ENCODE data around the gene WDR37. TPM values are rescaled to one million over a fixed set of nuclear protein-coding genes. Genes with fewer than 3 reads are reported as not detected.

WDR37 gene
- total and polyA plus RNA-seq, 9 of the 15 experiments (the other 6 are each of a cell fraction or from before 2014, with no cell fraction given): 2.3 to 11.6 (median 6.7) TPM

DNA sequence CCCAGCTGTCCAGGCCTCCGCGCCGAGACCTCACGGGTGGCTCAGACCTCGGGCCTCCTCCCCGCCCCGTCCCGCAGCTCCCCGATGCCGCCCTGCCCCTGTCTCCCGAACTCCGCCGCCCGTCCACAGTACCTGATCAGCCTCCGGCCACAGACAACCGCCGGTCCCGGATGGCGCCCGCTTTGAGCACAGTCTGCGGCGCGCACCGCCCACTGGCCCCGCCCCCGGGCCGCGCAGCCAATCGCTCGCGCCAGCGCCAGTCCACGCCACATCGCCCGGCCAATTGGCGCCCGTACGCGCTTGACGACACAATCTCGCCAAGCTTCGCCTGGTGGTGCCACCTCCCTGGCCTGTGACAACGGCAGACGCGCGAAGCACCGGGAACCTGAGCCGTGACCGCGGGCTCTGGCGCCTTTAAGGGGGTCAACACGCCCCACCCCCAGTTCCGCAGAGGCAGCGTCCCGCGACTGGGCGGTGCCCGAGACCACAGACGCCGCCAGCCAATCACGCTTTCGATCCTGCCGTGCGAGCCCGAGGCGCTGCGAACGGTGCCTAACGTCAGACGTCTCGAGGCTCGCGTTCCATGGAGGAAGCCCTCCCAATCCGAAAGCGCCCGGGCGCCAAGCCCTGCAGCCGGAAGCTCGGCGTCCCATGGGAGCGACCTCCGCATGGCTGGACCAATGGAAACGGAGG, 7.3 kb upstream of the WDR37 start, which contains the start of gene IDI1 (continued):
- TF ChIP-seq GABPB1 (CRISPR knock-in tag; IDR thresholded peaks at IDR 0.05) (peak; percentile 90), RNF2 (IDR thresholded peaks at IDR 0.05) (0 out of 2 replicates have a peak, but pooled peaks have one; percentile 68), SUPT5H (IDR thresholded peaks at IDR 0.05) (peak; percentile 94), POLR2A (conservative IDR thresholded peaks at IDR 0.05) (peak; percentile 93), ZFX (CRISPR knock-in tag; IDR thresholded peaks at IDR 0.05) (peak; percentile 52; the same call in 1 of the 2 replicates), SAFB2 (IDR thresholded peaks at IDR 0.05; ENCODE audit: borderline replicate concordance, low read depth, low read length, severe bottlenecking) (peak; percentile 36), NBN (IDR thresholded peaks at IDR 0.05; ENCODE audit: low read depth) (0 out of 2 replicates have a peak, but pooled peaks have one; percentile 62), ZNF57 (CRISPR knock-in tag; IDR thresholded peaks at IDR 0.05) (0 out of 2 replicates have a peak, but pooled peaks have one; percentile 17), ZNF282 (CRISPR knock-in tag; IDR thresholded peaks at IDR 0.05) (0 out of 2 replicates have a peak, but pooled peaks have one; percentile 51), PML (IDR thresholded peaks at IDR 0.05; ENCODE audit: low read length) (peak; percentile 61), RBBP5 (IDR thresholded peaks at IDR 0.05; ENCODE audit: borderline replicate concordance, insufficient read depth, low read length, poor library complexity, severe bottlenecking) (peak; percentile 31), NFE2 (IDR thresholded peaks at IDR 0.05; ENCODE audit: low read depth) (0 out of 2 replicates have a peak, but pooled peaks have one; percentile 1), GATAD2A (IDR thresholded peaks at IDR 0.05) (0 out of 2 replicates have a peak, but pooled peaks have one; percentile 43), DPF2 (IDR thresholded peaks at IDR 0.05) (no peak)
- TF ChIP-seq, protein P1, sequence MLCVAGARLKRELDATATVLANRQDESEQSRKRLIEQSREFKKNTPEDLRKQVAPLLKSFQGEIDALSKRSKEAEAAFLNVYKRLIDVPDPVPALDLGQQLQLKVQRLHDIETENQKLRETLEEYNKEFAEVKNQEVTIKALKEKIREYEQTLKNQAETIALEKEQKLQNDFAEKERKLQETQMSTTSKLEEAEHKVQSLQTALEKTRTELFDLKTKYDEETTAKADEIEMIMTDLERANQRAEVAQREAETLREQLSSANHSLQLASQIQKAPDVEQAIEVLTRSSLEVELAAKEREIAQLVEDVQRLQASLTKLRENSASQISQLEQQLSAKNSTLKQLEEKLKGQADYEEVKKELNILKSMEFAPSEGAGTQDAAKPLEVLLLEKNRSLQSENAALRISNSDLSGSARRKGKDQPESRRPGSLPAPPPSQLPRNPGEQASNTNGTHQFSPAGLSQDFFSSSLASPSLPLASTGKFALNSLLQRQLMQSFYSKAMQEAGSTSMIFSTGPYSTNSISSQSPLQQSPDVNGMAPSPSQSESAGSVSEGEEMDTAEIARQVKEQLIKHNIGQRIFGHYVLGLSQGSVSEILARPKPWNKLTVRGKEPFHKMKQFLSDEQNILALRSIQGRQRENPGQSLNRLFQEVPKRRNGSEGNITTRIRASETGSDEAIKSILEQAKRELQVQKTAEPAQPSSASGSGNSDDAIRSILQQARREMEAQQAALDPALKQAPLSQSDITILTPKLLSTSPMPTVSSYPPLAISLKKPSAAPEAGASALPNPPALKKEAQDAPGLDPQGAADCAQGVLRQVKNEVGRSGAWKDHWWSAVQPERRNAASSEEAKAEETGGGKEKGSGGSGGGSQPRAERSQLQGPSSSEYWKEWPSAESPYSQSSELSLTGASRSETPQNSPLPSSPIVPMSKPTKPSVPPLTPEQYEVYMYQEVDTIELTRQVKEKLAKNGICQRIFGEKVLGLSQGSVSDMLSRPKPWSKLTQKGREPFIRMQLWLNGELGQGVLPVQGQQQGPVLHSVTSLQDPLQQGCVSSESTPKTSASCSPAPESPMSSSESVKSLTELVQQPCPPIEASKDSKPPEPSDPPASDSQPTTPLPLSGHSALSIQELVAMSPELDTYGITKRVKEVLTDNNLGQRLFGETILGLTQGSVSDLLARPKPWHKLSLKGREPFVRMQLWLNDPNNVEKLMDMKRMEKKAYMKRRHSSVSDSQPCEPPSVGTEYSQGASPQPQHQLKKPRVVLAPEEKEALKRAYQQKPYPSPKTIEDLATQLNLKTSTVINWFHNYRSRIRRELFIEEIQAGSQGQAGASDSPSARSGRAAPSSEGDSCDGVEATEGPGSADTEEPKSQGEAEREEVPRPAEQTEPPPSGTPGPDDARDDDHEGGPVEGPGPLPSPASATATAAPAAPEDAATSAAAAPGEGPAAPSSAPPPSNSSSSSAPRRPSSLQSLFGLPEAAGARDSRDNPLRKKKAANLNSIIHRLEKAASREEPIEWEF (CRISPR knock-in tag; IDR thresholded peaks at IDR 0.05): no peak
- TF ChIP-seq, protein P2, sequence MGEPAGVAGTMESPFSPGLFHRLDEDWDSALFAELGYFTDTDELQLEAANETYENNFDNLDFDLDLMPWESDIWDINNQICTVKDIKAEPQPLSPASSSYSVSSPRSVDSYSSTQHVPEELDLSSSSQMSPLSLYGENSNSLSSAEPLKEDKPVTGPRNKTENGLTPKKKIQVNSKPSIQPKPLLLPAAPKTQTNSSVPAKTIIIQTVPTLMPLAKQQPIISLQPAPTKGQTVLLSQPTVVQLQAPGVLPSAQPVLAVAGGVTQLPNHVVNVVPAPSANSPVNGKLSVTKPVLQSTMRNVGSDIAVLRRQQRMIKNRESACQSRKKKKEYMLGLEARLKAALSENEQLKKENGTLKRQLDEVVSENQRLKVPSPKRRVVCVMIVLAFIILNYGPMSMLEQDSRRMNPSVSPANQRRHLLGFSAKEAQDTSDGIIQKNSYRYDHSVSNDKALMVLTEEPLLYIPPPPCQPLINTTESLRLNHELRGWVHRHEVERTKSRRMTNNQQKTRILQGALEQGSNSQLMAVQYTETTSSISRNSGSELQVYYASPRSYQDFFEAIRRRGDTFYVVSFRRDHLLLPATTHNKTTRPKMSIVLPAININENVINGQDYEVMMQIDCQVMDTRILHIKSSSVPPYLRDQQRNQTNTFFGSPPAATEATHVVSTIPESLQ (CRISPR knock-in tag; IDR thresholded peaks at IDR 0.05): peak; percentile 63; the same call in 1 of the 2 replicates
- TF ChIP-seq, protein P3, sequence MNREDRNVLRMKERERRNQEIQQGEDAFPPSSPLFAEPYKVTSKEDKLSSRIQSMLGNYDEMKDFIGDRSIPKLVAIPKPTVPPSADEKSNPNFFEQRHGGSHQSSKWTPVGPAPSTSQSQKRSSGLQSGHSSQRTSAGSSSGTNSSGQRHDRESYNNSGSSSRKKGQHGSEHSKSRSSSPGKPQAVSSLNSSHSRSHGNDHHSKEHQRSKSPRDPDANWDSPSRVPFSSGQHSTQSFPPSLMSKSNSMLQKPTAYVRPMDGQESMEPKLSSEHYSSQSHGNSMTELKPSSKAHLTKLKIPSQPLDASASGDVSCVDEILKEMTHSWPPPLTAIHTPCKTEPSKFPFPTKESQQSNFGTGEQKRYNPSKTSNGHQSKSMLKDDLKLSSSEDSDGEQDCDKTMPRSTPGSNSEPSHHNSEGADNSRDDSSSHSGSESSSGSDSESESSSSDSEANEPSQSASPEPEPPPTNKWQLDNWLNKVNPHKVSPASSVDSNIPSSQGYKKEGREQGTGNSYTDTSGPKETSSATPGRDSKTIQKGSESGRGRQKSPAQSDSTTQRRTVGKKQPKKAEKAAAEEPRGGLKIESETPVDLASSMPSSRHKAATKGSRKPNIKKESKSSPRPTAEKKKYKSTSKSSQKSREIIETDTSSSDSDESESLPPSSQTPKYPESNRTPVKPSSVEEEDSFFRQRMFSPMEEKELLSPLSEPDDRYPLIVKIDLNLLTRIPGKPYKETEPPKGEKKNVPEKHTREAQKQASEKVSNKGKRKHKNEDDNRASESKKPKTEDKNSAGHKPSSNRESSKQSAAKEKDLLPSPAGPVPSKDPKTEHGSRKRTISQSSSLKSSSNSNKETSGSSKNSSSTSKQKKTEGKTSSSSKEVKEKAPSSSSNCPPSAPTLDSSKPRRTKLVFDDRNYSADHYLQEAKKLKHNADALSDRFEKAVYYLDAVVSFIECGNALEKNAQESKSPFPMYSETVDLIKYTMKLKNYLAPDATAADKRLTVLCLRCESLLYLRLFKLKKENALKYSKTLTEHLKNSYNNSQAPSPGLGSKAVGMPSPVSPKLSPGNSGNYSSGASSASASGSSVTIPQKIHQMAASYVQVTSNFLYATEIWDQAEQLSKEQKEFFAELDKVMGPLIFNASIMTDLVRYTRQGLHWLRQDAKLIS (CRISPR knock-in tag; IDR thresholded peaks at IDR 0.05): peak; percentile 78

Measured in K562 (cell line).